ENCODE data around the gene CYP26C1. TPM values are rescaled to one million over a fixed set of nuclear protein-coding genes. Genes with fewer than 3 reads are reported as not detected.

The CYP26C1 gene
- total RNA-seq, 1 experiment from 2014 or later: 0.07 TPM

- Histone ChIP-seq H3K9ac (ENCODE audit: low read length) (0 out of 2 replicates have a peak overlapping the region, but pooled peaks have one; percentile 31), H4K20me1 (ENCODE audit: insufficient read depth) (no peaks in the 10 kb centered on the region), H3K4me1 (ENCODE audit: control insufficient read depth in 1 of 2, insufficient read depth in 2 of 2, low read length in 2 of 2) (peaks cover 8 to 13% of the 10 kb centered on the region in 2 experiments; a peak in 2 of 4 replicates), H2AFZ (ENCODE audit: low read depth, low read length, poor library complexity, severe bottlenecking) (no peak overlapping the region), H3K9me2 (ENCODE audit: insufficient read depth) (no peaks in the 10 kb centered on the region), H3K4me3 (replicated peaks in 1 of 2; ENCODE audit: low read depth in 1 of 2, low read length in 2 of 2) (peak overlapping the region; percentile 42 to 60), H3K4me2 (ENCODE audit: low read length) (peak overlapping the region; percentile 75), H3K27ac (ENCODE audit: low read depth, low read length) (no peak overlapping the region), H3K9me3 (ENCODE audit: control insufficient read depth in 1 of 2, insufficient read depth in 1 of 2, low read depth in 1 of 2, low read length in 2 of 2) (no peaks in the 10 kb centered on the region), H3K79me2 (ENCODE audit: insufficient read depth, low read length) (no peaks in the 10 kb centered on the region), H3K27me3 (ENCODE audit: insufficient read depth, low read length) (no peaks in the 10 kb centered on the region), H3K36me3 (ENCODE audit: control insufficient read depth in 1 of 2, insufficient read depth in 2 of 2, low read length in 2 of 2) (no peaks in the 10 kb centered on the region)
- no peak for ATAC-seq
- POLR2A ChIA-PET: no interaction called here
- intact Hi-C loops (cut with micrococcal nuclease): loop anchor here (10.0 kb wide), 1 partner anchor 188 kb away; no protein-coding TSS in a partner anchor
- no peak for DNase-seq (ENCODE audit: low read depth, low spot score)
- CTCF ChIA-PET: interaction anchor here (1.4 kb wide), 1 partner anchor 66 kb away, joined by 3 read pairs; no protein-coding TSS in a partner anchor
- no TSS peak for BruUV-seq (replicated peaks)
- RAD21 ChIA-PET (ENCODE audit: low non-redundant PET in 1 of 2, low total read pairs in 2 of 2, uncharacterized antibody in 2 of 2, unreplicated experiment in 2 of 2): interaction anchor here in 1 of 2 experiments (0.5 kb wide), 1 partner anchor 156 kb away, joined by 3 read pairs; no protein-coding TSS in a partner anchor
- no peak for TF ChIP-seq ZFX (IDR thresholded peaks at IDR 0.05)
- no peak for TF ChIP-seq ATF3 (IDR thresholded peaks at IDR 0.05)
- no peak for TF ChIP-seq ZNF274 (IDR thresholded peaks at IDR 0.05; ENCODE audit: low read depth, low read length)
- TF ChIP-seq EGR1 (IDR thresholded peaks at IDR 0.05; ENCODE audit: low read depth): no peak
- TF ChIP-seq CBX3 (IDR thresholded peaks at IDR 0.05; ENCODE audit: low read depth): no peak
- no peak for TF ChIP-seq EZH2 (IDR thresholded peaks at IDR 0.05)
- no peak for TF ChIP-seq POLR2A (IDR thresholded peaks at IDR 0.05; ENCODE audit: borderline replicate concordance, extremely low read depth, insufficient read depth, insufficient read length)
- no peak for TF ChIP-seq REST (IDR thresholded peaks at IDR 0.05; ENCODE audit: low read depth)
- no peak for TF ChIP-seq EZH2phosphoT487 (IDR thresholded peaks at IDR 0.05; ENCODE audit: borderline replicate concordance)
- TF ChIP-seq SRF (IDR thresholded peaks at IDR 0.05; ENCODE audit: low read depth): no peak
- no peak for TF ChIP-seq JUND (IDR thresholded peaks at IDR 0.05)
- TF ChIP-seq SP1 (IDR thresholded peaks at IDR 0.05; ENCODE audit: low read depth): no peak
- TF ChIP-seq RAD21 (IDR thresholded peaks at IDR 0.05; ENCODE audit: low read depth): no peak
- TF ChIP-seq ZBTB33 (IDR thresholded peaks at IDR 0.05; ENCODE audit: extremely low read depth, insufficient replicate concordance, low read length): no peak
- TF ChIP-seq ELF1 (IDR thresholded peaks at IDR 0.05; ENCODE audit: borderline replicate concordance, low read depth): no peak
- TF ChIP-seq YY1 (IDR thresholded peaks at IDR 0.05; ENCODE audit: extremely low read depth, insufficient replicate concordance, low read depth, low read length): no peak
- TF ChIP-seq TCF7L2 (IDR thresholded peaks at IDR 0.05; ENCODE audit: borderline replicate concordance, extremely low read depth, insufficient read depth, insufficient read length): no peak
- no peak for TF ChIP-seq SIN3A (IDR thresholded peaks at IDR 0.05; ENCODE audit: low read depth)
- no peak for TF ChIP-seq CTCF (IDR thresholded peaks at IDR 0.05 in 2 of 3, conservative IDR thresholded peaks at IDR 0.05 in 1 of 3; ENCODE audit: borderline replicate concordance in 1 of 3, insufficient read depth in 1 of 3, low read depth in 2 of 3, low read length in 2 of 3)
Measured at GRCh38 chr10:93072713-93073538, 12.3 kb downstream of the CYP26C1 start.

Measured in HCT116 (cell line).